Activated CD4-positive, alpha-beta T cell treated with anti-CD3 and anti-CD28 coated beads for 1 hour (primary cell): ENCODE data around the gene LGALS3BP.

Experiments used
- DNase-seq: peaks from one replicate; pipeline ENCODE4 v3.0.0-alpha.2; 2020

The LGALS3BP gene

GRCh38 chr17:78998311-78999055 lies 18.8 kb upstream of the LGALS3BP start:
- no peak for DNase-seq

GRCh38 chr17:78997881-78998280 lies 18.2 kb upstream of the LGALS3BP start:
- DNase-seq, result no peak

GRCh38 chr17:78997231-78997741 lies 17.6 kb upstream of the LGALS3BP start:
- no peak for DNase-seq

- no peak for DNase-seq
Measured at GRCh38 chr17:78996781-78997201, 17.1 kb upstream of the LGALS3BP start.

GRCh38 chr17:78995761-78996451 lies 16.2 kb upstream of the LGALS3BP start:
- DNase-seq, result no peak

GRCh38 chr17:78995022-78995760 lies 15.5 kb upstream of the LGALS3BP start:
- no peak for DNase-seq

- DNase-seq, result no peak
Measured at GRCh38 chr17:78993981-78994671, 14.4 kb upstream of the LGALS3BP start.

- DNase-seq, result no peak
Measured at GRCh38 chr17:78993241-78993956, 13.7 kb upstream of the LGALS3BP start.

- no peak for DNase-seq
Measured at GRCh38 chr17:78992542-78993212, 13.0 kb upstream of the LGALS3BP start.

- DNase-seq, result no peak
Measured at GRCh38 chr17:78991906-78992532, 12.3 kb upstream of the LGALS3BP start.

- no peak for DNase-seq
Measured at GRCh38 chr17:78991017-78991738, 11.5 kb upstream of the LGALS3BP start.

- DNase-seq, result no peak
Measured at GRCh38 chr17:78990349-78991016, 10.8 kb upstream of the LGALS3BP start.

- DNase-seq, result no peak
Measured at GRCh38 chr17:78988152-78988551, 8.4 kb upstream of the LGALS3BP start.

GRCh38 chr17:78986649-78987328 lies 7.1 kb upstream of the LGALS3BP start:
- no peak for DNase-seq

- no peak for DNase-seq
Measured at GRCh38 chr17:78986048-78986648, 6.4 kb upstream of the LGALS3BP start.

GRCh38 chr17:78985395-78985794 lies 5.7 kb upstream of the LGALS3BP start:
- no peak for DNase-seq

- no peak for DNase-seq
Measured at GRCh38 chr17:78981010-78981888, 1.5 kb upstream of the LGALS3BP start.

GRCh38 chr17:78980624-78980972 lies 875 bp upstream of the LGALS3BP start:
- DNase-seq, result no peak
